GM21390 (cell line): ENCODE measurements around the gene PSRC1.

Experiments
- ATAC-seq: cut with Tn5 transposase; IDR thresholded peaks from one replicate; pipeline ENCODE4 v1.9.1; 2021; ENCODE audit not compliant: unreplicated experiment

Gene PSRC1

DNA sequence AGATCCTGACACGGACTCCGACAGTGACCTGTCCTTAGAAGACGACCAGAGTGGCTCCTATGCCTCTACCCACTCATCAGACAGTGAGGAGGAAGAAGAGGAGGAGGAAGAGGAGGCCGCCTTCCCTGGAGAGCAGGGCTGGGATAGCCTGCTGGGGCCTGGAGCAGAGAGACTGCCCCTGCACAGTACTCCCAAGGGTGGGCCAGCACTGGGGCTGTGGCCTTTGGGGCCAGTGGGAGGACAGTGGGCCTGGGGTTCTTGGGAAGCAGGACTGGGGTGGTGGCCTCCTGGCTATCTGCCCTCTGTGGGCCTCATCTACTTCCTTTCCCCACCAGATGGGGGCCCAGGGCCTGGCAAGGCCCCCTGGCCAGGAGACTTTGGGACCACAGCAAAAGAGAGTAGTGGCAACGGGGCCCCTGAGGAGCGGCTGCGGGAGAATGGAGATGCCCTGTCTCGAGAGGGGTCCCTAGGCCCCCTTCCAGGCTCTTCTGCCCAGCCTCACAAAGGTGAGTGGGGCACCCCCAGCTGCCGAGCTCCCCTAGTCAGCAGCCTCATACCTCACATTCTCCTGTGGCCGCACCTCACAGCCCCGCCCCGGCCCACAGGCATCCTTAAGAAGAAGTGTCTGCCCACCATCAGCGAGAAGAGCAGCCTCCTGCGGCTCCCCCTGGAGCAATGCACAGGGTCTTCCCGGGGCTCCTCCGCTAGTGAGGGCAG is 10.0 kb downstream of the PSRC1 start:
- ATAC-seq: no peak

DNA sequence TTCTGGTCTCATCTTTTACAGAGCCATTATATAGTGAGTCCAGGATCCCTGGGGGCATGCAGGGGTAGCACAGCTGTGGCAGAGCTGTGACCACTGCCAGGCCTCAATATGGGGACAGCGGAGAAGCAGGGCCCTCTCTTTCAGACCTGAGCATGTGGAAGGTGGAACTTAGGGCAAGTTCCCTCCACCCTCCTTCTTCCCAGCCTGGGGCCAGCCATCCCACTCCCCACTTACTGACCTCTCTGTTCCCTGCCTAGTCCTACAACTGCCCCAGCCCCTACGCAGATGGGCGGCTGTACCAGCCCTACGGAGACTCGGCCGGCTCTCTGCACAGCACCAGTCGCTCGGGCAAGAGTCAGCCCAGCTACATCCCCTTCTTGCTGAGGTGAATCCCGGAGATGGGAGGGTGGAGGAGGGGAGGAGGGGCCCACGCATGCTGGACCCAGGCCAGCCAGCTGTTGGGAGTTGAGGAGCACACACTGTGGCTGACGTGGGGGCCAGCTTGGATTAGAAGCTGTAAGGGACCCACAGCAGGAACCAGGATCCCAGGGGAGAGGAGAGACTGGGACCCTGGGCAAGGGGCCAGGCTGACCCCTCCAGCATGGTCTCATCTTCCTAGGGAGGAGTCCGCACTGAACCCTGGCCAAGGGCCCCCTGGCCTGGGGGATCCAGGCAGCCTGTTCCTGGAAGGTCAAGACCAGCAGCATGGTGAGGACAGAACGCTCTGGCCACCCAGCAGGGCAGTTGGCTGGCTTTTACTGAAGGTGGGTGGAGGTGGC is 10.7 kb downstream of the PSRC1 start:
- no peak for ATAC-seq

DNA sequence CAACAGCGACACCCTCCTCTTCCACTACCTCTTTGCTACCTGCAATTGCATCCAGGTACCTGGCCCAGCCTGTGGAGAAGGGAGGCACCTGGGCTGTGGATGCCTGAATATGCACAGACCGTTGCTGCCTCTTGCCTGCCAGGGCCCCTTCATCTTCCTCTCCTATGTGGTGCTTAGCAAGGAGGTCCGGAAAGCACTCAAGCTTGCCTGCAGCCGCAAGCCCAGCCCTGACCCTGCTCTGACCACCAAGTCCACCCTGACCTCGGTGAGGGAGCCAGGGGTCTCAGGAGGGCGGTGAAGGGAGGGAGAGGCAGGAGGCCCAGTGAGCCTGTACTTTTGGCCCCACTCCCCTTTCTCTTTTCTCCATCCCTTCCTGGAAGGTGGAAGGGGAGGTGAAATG is 11.5 kb downstream of the PSRC1 start:
- ATAC-seq: no peak

DNA sequence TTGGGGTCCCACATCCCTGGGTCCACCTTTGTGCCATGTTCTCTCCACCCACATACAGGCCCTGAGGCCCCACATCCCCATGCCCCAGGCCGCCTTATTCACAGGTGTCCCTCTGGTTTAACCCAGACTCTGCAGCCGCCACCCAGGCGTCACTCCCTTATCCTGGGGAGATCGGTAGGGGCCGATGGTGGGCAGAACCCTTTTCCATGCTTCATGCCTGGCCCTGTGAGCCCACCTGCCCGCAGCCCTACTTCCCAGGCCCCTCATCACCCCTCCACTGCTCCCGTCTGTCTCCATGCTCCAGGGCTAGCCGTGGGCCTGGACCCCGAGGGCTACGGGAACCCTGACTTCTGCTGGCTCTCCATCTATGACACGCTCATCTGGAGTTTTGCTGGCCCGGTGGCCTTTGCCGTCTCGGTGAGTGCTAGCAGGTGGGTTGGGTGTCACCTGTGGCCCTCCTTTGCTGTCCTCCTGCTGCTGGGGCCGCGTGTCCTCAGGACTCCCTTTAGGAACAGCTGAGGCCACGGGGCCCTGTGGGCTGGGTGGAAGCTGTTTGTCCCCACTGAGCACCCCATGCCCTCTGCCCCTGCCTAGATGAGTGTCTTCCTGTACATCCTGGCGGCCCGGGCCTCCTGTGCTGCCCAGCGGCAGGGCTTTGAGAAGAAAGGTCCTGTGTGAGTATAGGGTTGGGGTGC is 12.2 kb downstream of the PSRC1 start:
- ATAC-seq: no peak

DNA sequence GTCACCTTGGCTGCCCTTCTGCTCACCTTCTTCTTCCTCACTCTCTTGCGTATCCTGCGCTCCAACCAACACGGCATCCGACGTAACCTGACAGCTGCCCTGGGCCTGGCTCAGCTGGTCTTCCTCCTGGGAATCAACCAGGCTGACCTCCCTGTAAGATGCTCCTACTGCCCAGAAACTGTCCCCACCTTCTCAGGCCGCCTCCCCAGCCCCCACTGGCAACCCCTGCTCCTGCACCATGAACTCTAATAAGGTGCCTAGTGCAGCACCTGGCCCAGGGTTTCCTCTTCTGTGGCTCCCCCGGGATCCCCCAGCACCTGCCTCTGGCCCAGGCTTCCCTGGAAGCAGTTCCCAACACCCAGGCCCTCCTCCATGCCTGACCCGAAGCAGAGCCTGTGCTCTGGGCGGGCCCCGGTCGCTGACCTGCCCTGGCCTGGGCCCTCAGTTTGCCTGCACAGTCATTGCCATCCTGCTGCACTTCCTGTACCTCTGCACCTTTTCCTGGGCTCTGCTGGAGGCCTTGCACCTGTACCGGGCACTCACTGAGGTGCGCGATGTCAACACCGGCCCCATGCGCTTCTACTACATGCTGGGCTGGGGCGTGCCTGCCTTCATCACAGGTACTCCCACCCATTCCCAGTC is 12.8 kb downstream of the PSRC1 start:
- no peak for ATAC-seq

DNA sequence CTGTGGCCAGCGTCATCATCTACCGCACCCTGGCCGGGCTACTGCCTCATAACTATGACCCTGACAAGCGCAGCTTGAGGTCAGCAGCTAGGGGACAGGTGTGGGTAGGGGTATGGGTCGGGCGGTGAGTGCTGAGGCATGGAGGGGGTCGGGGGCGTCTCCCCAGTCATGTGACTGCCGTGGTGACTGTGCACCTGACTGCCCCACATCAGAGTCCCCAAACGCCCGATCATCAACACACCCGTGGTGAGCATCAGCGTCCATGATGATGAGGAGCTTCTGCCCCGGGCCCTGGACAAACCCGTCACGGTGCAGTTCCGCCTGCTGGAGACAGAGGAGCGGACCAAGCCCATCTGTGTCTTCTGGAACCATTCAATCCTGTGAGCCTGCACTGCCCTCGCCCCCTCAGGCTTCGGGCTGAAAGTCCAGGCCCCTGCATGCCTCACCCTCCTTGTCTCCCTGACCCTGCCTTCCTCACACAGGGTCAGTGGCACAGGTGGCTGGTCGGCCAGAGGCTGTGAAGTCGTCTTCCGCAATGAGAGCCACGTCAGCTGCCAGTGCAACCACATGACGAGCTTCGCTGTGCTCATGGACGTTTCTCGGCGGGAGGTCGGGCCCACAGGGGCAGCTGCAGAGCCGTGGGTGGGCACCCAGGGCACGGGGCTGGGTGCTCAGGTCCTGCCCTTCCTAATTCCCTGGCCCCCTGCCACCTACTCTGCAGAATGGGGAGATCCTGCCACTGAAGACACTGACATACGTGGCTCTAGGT is 13.5 kb downstream of the PSRC1 start:
- no peak for ATAC-seq

DNA sequence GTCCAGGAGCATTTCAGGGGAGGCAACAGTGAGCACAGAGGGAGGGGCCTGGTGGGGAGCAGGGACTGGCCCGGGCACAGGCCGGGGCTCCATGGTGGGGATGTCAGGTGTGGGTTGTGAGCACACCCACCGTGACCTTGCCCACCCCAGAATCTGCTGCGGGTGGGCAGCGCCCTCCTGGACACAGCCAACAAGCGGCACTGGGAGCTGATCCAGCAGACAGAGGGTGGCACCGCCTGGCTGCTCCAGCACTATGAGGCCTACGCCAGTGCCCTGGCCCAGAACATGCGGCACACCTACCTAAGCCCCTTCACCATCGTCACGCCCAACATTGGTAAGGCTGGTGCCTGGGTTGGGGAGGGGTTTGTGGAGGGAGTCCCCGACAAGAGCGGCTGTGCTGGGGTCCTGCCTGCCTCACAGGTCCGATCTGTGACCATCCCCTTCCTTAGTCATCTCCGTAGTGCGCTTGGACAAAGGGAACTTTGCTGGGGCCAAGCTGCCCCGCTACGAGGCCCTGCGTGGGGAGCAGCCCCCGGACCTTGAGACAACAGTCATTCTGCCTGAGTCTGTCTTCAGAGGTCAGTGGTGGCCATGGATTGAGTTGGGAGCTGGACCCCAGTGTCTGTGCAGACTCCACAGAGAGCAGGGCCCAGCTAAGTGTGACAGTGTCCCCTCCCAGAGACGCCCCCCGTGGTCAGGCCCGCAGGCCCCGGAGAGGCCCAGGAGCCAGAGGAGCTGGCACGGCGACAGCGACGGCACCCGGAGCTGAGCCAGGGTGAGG is 14.3 kb downstream of the PSRC1 start:
- no peak for ATAC-seq

DNA sequence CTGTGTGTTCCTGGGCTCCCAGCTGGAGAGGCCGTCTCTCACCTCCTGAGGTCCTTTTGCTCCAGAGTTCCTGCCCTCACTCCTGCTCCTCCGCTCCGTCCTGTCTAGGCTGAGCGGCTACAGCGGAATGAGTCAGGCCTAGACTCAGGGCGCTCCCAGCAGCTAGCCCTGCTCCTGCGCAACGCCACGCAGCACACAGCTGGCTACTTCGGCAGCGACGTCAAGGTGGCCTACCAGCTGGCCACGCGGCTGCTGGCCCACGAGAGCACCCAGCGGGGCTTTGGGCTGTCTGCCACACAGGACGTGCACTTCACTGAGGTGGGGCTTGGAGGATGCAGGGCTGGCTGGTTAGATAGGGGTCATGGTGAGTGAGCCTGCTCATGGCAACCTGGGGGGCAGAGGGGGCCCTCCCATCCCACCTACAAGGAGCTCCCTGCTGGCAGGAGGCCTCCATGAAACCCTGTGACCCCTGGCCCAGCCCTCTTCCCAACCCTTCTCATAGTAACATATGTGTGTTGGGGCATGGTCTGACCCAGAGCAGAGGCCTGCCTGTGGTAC is 15.1 kb downstream of the PSRC1 start:
- no peak for ATAC-seq

DNA sequence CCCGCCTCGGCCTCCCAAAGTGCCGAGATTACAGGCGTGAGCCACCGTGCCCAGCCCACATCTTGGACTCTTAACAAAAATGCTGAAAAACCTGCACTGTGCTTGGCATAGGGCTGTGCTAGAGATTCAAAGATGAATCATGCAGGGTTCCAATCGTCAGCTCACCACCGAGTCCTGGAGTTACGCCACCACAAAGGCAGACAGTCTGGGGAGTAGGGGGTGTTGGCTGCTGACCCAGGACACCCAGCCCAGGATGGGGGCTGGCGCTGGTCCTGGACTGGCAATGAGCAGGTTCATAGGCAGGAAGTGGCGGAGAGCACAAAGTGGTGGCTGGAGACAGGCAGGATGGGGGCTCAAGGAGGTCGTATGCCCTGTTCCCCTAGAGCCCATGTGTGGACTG is 16.0 kb downstream of the PSRC1 start:
- no peak for ATAC-seq

DNA sequence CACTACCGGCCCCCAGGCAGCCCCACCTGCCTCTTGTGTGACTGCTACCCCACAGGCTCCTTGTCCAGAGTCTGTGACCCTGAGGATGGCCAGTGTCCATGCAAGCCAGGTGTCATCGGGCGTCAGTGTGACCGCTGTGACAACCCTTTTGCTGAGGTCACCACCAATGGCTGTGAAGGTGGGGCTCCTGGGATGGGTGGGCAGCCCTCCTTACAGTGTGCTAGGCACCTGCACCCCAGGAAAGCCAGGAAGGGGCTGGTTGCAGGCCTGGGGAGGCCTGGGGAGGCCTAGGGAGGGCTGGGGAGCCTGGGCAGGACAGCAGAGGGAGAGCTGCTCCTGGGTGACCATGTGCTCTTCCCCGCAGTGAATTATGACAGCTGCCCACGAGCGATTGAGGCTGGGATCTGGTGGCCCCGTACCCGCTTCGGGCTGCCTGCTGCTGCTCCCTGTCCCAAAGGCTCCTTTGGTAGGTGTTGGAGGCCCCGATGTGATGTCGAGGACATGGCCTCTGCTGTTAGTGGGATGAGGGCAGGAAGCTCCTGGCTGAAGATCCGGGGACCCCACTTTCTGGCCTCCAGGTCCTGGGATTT is 17.1 kb downstream of the PSRC1 start:
- no peak for ATAC-seq

DNA sequence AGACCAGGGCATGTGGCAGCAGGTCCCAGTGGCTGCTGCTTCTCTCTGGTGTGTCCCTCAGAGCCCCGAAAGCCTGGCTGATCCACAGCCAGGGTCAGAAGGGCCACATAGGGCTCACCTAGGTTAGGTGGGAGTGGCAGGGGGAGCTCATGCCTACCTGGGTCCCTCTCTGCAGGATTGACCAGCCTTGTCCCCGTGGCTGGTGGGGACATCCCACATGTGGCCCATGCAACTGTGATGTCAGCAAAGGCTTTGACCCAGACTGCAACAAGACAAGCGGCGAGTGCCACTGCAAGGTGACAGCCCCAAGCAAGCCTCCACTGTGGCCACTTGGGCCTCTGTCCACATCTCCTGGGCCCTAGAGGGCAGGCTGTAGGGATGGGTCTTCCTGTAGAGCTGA is 17.9 kb downstream of the PSRC1 start:
- ATAC-seq: no peak

DNA sequence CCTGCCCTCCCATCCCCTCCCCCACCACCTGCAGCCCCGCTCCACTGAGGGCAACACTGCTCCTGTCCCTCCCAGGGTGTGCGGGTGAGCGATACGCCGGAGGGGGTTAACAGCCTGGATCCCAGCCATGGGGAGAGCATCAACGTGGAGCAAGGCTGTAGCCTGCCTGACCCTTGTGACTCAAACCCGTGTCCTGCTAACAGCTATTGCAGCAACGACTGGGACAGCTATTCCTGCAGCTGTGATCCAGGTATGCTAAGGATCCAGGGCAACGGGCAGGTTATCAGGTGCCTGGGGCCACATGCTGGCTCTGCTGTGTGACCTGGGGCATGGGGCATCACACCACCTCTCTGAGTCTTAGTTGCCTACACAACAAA is 18.6 kb downstream of the PSRC1 start:
- ATAC-seq: no peak

DNA sequence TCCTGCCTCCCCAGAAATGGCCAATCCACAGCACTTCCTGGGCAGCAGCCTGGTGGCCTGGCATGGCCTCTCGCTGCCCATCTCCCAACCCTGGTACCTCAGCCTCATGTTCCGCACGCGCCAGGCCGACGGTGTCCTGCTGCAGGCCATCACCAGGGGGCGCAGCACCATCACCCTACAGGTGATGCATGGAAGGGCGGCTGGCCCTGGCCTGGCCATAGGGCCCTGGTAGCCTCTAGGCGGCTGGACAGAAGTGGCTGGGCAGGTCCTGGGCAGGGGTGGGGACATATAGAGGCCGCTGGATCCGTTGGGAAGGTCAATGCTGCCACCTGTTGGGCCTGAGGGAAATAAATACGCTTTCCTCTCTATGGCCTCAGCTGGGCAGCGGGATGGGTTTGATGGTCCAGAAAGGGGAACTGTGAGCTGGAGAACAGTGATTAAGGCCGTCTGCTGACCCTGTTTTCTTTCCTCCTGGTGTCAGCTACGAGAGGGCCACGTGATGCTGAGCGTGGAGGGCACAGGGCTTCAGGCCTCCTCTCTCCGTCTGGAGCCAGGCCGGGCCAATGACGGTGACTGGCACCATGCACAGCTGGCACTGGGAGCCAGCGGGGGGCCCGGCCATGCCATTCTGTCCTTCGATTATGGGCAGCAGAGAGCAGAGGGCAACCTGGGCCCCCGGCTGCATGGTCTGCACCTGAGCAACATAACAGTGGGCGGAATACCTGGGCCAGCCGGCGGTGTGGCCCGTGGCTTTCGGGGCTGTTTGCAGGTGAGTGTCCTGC is 19.2 kb downstream of the PSRC1 start:
- peak; percentile 78 for ATAC-seq

DNA sequence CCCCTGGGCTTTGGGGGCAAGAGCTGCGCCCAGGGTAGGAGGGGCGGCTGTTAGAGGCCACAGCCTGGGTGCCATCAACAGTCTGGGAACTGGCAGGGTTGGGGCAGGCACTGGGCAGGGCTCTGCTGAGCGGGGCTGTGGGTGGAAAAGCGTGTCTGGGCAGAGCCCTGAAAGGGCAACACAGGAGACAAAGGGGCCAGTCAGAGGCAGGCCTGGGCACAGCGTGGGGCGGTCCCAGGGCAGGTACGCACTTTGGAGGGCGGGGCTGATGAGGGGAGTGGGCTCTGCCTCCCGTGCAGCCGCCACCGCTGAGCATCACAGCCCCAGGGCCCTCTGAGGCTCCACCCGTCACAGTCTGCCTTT is 19.7 kb downstream of the PSRC1 start:
- peak; percentile 4 for ATAC-seq

DNA sequence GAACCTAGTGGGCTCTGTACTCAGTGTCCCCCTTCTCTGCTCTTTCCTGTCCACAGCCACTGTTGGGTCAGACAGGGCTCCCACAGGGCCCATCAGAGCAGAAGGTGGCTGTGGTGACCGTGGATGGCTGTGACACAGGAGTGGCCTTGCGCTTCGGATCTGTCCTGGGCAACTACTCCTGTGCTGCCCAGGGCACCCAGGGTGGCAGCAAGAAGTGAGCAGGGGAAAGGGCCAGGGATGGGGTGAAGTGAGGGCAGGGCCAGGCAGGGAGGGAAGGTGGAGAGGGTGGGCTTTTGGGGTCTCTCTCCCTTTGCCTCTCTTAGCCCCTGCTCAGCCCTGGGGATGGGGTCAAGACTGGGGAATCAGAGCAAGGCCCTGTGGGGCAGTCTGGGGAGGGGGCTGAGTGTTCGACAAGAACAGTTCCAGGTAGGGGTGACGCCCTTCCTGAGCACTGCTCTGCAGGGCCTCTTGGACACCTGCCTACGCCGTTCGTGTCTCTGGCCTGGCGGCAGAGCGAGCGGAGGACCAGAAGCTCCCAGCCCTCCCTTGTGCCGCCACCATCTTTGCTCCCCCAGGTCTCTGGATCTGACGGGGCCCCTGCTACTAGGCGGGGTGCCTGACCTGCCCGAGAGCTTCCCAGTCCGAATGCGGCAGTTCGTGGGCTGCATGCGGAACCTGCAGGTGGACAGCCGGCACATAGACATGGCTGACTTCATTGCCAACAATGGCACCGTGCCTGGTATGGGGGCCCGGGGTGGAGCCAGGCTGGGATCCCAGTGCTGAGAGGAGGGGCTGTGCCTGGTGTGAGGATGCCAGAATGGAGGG is 20.5 kb downstream of the PSRC1 start:
- no peak for ATAC-seq

DNA sequence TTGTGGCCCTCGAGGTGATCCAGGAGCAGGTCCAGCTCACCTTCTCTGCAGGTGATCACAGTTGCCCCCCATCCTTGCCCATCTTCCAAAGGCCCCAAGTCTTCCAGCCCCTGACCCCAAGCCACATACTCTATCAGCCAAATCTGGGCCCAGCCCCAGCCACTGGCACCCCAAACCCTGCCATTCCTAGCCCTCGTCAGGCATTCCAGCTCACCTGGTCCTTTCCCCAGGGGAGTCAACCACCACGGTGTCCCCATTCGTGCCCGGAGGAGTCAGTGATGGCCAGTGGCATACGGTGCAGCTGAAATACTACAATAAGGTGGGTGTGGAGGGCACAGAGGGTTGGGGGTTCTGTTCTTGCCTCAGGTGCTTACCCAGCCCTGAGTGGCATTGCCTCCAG is 21.4 kb downstream of the PSRC1 start:
- no peak for ATAC-seq

DNA sequence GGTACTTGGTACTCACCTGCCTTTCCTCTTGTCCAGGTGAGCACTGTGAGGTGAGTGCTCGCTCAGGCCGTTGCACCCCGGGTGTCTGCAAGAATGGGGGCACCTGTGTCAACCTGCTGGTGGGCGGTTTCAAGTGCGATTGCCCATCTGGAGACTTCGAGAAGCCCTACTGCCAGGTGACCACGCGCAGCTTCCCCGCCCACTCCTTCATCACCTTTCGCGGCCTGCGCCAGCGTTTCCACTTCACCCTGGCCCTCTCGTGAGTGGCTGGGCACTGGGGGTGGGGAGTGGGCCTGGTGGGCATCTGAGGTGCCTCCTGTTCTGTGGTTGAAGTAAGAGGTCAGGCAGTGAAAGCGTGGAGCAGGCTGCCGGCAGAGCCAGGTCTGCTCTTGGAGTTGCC is 21.9 kb downstream of the PSRC1 start:
- no peak for ATAC-seq
